ENCODE data around the gene WWC1.

WWC1 gene

GRCh38 chr5:168291342-168291963, at the start of gene WWC1:
TSS of gene WWC1 (plus strand) at chr5:168291645. CDS start at chr5:168292153, 508 bp downstream.
- no peak for DNase-seq (ENCODE audit: low read depth)

GRCh38 chr5:168244838-168245559, 46.4 kb upstream of the WWC1 start:
- no peak for DNase-seq (ENCODE audit: low read depth)

GRCh38 chr5:168249923-168250322, 41.5 kb upstream of the WWC1 start:
- no peak for DNase-seq (ENCODE audit: low read depth)

- DNase-seq (ENCODE audit: low read depth), result no peak
These were observed 40.2 kb upstream of the WWC1 start for GRCh38 chr5:168251259-168251658.

GRCh38 chr5:168254013-168254693, 37.3 kb upstream of the WWC1 start:
- no peak for DNase-seq (ENCODE audit: low read depth)

- no peak for DNase-seq (ENCODE audit: low read depth)
These were observed 30.9 kb upstream of the WWC1 start for GRCh38 chr5:168260353-168261226.

GRCh38 chr5:168261227-168261571, 30.2 kb upstream of the WWC1 start:
- DNase-seq (ENCODE audit: low read depth), result no peak

GRCh38 chr5:168262042-168262743, 29.3 kb upstream of the WWC1 start:
- no peak for DNase-seq (ENCODE audit: low read depth)

GRCh38 chr5:168263121-168263520, 28.3 kb upstream of the WWC1 start:
- DNase-seq (ENCODE audit: low read depth), result no peak

GRCh38 chr5:168266016-168266415, 25.4 kb upstream of the WWC1 start:
- no peak for DNase-seq (ENCODE audit: low read depth)

GRCh38 chr5:168268949-168269936, 22.2 kb upstream of the WWC1 start:
- peak; percentile 70 for DNase-seq (ENCODE audit: low read depth)

GRCh38 chr5:168269937-168270330, 21.5 kb upstream of the WWC1 start:
- no peak for DNase-seq (ENCODE audit: low read depth)

- no peak for DNase-seq (ENCODE audit: low read depth)
These were observed 21.0 kb upstream of the WWC1 start for GRCh38 chr5:168270476-168270875.

GRCh38 chr5:168273056-168273980, 18.1 kb upstream of the WWC1 start:
- no peak for DNase-seq (ENCODE audit: low read depth)

GRCh38 chr5:168274406-168274805, 17.0 kb upstream of the WWC1 start:
- no peak for DNase-seq (ENCODE audit: low read depth)

- no peak for DNase-seq (ENCODE audit: low read depth)
These were observed 15.5 kb upstream of the WWC1 start for GRCh38 chr5:168275940-168276339.

- DNase-seq (ENCODE audit: low read depth), result no peak
These were observed 9.3 kb upstream of the WWC1 start for GRCh38 chr5:168282120-168282519.

GRCh38 chr5:168284809-168285208, 6.6 kb upstream of the WWC1 start:
- DNase-seq (ENCODE audit: low read depth), result no peak

GRCh38 chr5:168285696-168286095, 5.7 kb upstream of the WWC1 start:
- no peak for DNase-seq (ENCODE audit: low read depth)
